Activated CD4-positive, alpha-beta T cell treated with anti-CD3 and anti-CD28 coated beads, Interleukin-2, Interleukin-4, amounts not matched to agents 100 ng/mL and 50 ng/mL, durations not matched to agents 16 hours and 8 hours (primary cell): ENCODE results near the gene SDC4.

Experiments
- DNase-seq: peaks from one replicate; pipeline ENCODE4 v3.0.0-alpha.2; 2020; ENCODE audit warnings: low spot score

The SDC4 gene

DNA sequence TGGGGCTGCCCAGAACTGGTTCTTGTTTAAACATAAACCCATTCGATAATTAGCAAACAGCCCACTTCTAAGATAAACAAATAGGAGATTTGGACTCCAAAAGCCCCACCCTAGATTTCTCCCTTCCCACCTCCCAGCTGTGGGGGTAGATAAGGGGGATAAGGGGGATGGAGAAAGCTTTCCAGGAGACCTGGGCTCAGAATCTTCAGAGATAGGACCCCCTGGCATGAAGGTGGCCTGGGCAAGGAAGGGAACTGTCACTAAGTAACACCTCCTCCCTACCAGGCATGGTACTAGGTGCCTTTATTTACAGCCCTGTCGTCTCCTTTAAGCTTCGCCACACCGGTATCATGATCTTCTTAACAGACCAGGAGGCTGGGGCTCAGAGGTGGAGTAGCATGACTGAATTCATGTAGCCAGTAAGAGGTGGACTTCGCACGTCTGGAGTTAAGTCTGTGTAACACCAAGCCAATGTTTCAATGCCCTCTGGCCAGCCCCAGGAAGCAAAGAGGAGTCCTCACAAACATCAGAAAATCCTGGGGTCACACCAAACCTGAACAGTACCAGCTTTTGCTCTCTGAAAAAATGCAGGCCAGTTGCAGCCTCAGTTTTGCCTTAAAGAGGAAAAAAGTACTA is 4.6 kb downstream of the SDC4 start:
- no peak for DNase-seq

DNA sequence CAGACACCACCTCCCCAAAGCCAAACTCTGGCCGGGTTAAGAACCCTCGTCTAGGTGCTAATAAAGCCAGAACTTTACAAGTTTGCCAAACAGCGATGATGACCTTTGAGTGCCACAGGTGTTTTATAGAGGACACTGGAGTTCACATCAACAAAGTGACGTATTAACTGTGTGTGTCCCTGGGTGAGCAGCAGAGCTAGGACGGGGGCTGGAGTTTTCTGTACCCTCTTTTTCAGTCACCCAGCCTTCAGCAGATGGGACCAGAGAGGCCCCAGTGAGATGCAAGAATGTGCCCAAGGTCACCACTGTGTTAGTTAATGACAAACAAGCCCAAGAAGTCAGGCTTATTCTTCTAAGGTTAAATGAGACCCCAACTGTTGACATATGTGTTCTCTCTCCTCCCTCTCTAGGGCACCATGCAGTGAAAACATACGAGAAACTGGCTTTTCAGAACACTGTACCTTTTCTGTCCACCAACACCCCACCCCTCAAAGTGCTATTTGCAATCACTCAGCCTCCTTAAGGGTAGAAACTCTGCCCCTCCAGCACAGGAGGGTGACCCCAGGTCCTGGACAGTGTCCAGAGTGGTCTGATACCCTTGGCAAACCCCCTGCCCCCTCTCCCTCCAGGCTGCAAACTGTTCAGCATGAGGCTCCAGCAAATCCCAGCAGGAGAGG is 5.2 kb downstream of the SDC4 start:
- no peak for DNase-seq

DNA sequence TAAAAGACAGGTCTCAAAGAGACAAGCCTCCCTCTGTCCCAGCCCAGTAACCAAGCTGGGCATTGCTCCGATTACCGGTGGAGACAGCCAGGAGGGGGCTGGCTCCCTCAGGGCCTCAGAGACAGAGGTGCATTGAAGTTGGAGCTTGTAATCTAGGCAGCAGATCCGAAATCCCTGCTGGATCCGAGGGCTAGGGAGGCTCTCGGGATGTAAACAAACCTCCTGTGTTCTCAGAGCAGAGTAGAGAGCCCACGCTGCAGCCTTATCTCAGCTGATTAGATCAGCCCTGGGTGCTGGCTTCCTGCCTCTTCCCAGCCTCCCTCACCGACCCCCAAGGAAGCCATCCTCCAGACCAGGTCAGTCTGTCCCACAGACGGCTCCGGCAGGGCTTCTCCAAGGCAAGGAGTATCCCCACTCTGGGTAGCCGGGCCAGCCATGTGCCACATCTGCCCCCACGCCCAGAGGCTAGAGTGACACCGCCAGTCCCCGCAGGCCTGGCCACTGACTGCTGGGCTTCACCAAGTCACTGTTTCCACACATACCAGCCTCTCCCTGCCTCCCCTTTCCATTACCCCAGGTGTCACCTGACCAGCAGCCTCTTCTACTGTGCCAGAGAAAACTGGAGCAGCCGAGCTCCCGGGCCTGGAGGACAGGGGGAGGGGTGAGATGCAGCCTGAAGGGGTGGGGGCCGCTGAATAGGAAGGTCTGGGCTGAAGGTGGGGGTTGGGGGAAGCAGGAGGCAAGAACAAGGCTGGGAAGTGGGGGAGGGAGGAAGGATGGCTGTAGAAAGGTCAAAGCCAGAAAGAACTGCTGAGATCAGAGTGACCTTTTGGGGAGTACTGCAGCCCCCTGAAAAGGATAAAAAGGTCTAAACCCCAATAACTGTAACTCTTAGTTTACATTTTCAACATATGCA is 6.0 kb downstream of the SDC4 start:
- no peak for DNase-seq

- DNase-seq, result no peak
Observed at GRCh38 chr20:45341579-45341938, 6.7 kb downstream of the SDC4 start.

GRCh38 chr20:45340951-45341350 is 7.3 kb downstream of the SDC4 start:
- no peak for DNase-seq

- no peak for DNase-seq
Observed at GRCh38 chr20:45340236-45340847, 7.9 kb downstream of the SDC4 start.

GRCh38 chr20:45339799-45340198 is 8.4 kb downstream of the SDC4 start:
- no peak for DNase-seq

GRCh38 chr20:45339084-45339483 is 9.1 kb downstream of the SDC4 start:
- DNase-seq, result no peak

GRCh38 chr20:45338121-45339030 is 9.8 kb downstream of the SDC4 start:
- DNase-seq, result no peak

- DNase-seq, result no peak
Observed at GRCh38 chr20:45337367-45338120, 10.7 kb downstream of the SDC4 start.

- no peak for DNase-seq
Observed at GRCh38 chr20:45336530-45337366, 11.5 kb downstream of the SDC4 start.

DNA sequence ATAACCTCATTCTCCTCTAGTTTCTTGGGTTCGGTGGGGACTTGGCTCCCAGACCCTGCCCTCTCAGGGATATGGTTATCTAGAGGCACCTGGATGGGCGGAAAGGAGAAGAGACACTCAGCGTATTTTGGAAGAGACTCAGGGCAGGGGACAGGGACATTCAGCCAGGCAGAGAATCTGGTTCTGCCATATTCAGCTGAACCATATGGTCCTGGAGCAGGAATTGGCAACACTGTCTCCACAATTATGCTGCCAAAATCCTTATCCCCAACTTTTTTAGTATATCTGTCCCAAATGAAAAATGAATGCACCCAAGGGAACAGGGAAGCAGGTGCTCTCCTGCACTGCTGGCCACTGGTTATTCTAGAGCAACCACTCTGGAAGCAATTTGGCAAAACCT is 17.7 kb downstream of the SDC4 start:
- no peak for DNase-seq

DNA sequence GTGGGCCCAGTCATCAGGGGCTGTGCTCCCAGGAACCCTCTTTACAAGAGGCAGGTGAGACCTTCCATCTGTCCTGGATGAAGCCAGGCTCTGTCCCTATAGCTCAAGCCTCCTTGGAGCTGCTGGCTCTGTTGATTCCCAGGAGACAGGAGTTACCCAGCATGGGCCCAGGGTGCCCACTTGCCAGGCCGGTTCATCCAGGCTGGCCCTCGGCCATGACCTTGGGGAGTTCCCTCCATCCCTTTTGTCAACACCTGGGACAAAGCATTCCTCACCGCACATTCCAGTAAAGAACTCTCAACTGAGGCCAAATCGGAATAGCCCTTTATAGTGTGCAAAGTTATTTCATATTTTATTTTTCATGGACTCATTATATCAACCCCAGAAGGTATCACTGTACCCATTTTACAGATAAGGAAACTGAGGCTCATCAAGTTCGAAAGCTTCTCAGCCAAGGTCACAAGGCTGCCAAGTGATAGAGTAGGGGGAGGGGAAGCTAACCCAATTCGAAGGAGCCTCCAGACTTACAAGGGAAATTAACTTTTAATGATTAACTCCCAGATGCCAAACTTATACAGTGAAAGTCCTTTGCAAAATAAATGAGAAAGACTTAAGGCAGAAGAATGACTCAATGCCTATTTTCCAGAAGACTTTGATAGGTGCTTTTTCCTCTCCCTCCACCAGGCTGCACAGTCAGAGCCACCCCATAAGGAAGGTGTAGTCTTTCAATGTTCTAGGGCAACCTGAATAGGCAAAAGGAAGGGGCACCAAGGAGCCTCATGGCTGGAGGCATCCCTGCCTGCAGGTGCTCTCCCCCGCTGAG is 18.5 kb downstream of the SDC4 start:
- no peak for DNase-seq

- DNase-seq, result no peak
Observed at GRCh38 chr20:45328451-45328850, 19.8 kb downstream of the SDC4 start.

GRCh38 chr20:45325371-45325770 is 22.9 kb downstream of the SDC4 start:
- DNase-seq, result no peak

DNA sequence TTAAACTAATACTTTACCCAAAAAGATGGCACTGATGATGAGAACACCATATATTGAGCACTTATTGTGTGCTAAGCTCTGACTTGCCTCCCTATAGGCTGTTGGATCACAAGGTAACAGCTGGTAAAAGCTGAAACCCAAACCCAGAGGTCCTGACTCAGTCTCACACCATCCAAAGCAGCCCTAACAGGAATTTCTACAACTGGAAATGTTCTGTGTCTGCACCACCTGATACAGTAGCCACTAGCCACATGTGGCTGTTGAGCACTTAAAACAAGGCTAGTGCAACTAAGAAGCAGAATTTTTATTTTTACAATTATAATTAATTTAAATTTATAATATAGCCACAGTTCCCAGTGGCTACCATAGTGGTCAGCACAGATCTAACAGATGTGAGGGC is 24.5 kb downstream of the SDC4 start:
- no peak for DNase-seq

DNA sequence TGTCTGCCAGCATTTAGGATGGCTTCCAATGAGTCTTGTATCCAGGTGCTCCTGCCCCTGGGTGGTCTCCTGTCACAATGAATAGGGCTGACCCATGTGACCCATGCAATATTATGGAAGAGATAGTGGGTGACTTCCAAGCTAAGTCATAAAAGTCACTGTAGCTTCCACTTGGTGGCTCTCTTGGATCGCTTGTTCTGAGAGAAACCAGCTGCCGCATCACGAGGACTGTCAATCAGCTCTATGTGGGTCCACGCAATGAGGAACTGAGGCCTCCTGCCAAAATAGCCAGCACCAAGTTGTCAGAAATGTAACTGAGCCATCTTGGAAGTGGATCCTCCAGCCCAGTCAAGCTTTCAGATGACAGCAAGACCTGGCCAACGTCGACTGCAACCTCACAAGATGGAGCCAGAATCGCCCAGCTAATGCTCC is 25.3 kb downstream of the SDC4 start:
- DNase-seq, result no peak

- DNase-seq, result peak; percentile 54
Observed at GRCh38 chr20:45320948-45321595, 27.2 kb downstream of the SDC4 start.
